HFFc6 (cell line): ENCODE measurements around the gene ITSN1. TPM values are rescaled to one million over a fixed set of nuclear protein-coding genes. Genes with fewer than 3 reads are reported as not detected.

Experiments
- DNase-seq: peaks from one replicate; pipeline ENCODE4 v3.0.0-alpha.2; 2018
- H3K27ac Mint-ChIP-seq: 2 replicates; pipeline ENCODE4 v1.8.0; 2020; ENCODE audit warnings: mild to moderate bottlenecking, mixed read lengths
- H3K27me3 Mint-ChIP-seq: 2 replicates; pipeline ENCODE4 v1.8.0; 2021; ENCODE audit warnings: mild to moderate bottlenecking, moderate library complexity, mixed read lengths; ENCODE audit not compliant: insufficient read depth
- H3K36me3 Mint-ChIP-seq: 2 replicates; pipeline ENCODE4 v1.8.0; 2021; ENCODE audit warnings: low read depth, mixed read lengths
- H3K4me1 Mint-ChIP-seq: 2 replicates; pipeline ENCODE4 v1.8.0; 2020; ENCODE audit warnings: low read depth, mixed read lengths
- H3K4me3 Mint-ChIP-seq: 2 replicates; pipeline ENCODE4 v1.8.0; 2020; ENCODE audit warnings: mild to moderate bottlenecking, moderate library complexity, mixed read lengths
- H3K9me3 Mint-ChIP-seq: 2 replicates; pipeline ENCODE4 v1.8.0; 2020; ENCODE audit warnings: mild to moderate bottlenecking, mixed read lengths
- CTCF ChIP-seq: fragments of 200-600 bp; sonication (generic); IDR thresholded peaks from 2 replicates; pipeline ENCODE4 v1.5.0; 2021; ENCODE audit warnings: antibody characterized with exemption, mild to moderate bottlenecking
- total RNA-seq, 6 experiments: library from RNA; stranded (reverse); fragmentation: NEBNext Ultra II Directional; extraction: Animal tissue kit (Norgen Biotek cat#: 25700); gene quantifications; 2 replicates in 1 of 6; 3 replicates in 5 of 6; pipeline ENCODE4 v1.2.3, GENCODE V29; 2021

Gene ITSN1
- total RNA-seq, 6 experiments from 2014 or later, result 47.7 to 54.8 (median 54.0) TPM

DNA sequence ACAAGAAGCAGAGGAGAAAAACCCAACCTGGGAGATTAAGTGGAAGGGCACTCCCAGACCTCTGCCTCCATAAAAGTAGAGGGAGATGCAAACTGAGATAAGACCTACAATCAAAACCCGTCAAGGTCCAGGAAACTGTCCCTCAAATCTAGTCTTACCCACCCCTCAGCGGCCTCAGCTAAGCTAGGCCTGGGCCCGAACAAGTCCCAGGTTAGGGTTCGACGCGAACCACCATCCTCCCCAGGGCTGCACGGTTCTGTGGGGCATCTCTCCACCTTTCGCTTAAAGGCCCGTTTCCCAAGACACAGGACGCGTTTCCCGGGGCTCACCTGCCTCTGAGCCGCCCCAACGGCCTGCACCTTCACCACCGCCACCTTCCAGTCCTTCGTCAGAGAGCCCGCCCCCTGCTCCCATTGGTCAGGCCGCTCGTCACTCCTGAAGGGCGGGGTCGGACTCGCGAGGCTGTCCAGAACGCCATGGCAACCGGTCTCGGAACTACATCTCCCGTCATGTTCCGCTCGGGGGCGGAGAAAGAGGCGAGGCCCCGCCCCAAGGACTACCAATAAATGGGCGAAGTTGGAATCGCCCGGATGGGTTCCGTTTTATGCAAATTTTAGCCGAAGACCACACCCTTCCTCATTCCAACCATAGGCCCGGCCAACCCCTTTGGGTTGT is 812 bp upstream of the ITSN1 start, which contains the start of gene CRYZL1:
Gene CRYZL1 (minus strand): TSS at position 390 of the 675 bp plus-strand sequence. CDS start 10,190 bp downstream, outside the sequence.
- Mint-ChIP-seq H3K4me3 (peak within 1 kb of the TSS; percentile 91), H3K4me1 (peaks cover 22% of the 10 kb centered on the region), H3K9me3 (no peaks in the 10 kb centered on the region), H3K27me3 (no peaks in the 10 kb centered on the region; the same call in 1 of the 2 replicates), H3K27ac (peak within 1 kb of the TSS; percentile 95), H3K36me3 (peaks cover 12% of the 10 kb centered on the region; the same call in 1 of the 2 replicates)
- no peak for TF ChIP-seq CTCF
- DNase-seq, result peak; percentile 100

DNA sequence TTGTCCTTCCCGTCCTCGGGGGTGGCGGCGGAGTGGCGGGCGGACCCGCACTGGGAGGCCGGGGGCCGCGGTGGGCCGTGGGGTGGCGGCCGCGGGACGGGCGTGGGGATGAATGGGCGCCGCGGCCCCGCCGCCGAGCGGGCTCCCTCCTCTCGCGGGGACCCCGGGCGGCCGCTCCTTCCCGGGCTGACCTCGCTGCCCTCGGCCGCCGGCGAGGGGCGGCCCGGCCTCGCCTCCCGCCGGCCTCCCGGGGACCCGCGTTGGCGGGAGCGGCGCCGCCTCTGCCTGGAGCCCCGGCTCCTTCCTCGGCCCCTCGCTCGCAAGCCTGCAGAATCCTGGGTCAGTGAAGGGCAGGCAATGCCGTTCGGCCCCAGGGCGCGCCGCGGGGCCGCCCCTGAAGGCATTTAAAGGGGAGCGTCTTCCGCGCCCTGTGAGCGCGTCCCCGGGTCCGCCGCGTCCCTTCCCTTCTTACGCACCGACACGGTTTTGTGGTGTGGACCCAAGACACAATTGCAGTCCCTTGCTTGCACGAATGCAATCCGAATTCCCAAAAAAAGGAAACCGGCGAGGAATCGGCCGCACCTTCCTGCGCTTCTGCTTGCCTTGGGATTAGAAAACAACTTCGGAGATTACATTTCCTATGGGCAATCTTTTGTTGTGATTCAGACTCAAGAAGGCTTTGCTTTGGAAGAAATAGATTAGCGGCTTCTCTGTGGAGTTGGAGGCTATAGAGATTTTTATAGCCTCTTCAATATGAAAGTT is 776 bp downstream of the ITSN1 start:
- TF ChIP-seq CTCF, result no peak
- DNase-seq, result peak; percentile 6
- Mint-ChIP-seq H3K27me3 (no peaks in the 10 kb centered on the region; the same call in 1 of the 2 replicates), H3K4me1 (peaks cover 29% of the 10 kb centered on the region), H3K9me3 (no peaks in the 10 kb centered on the region), H3K4me3 (peak overlapping the region; percentile 93), H3K36me3 (no peaks in the 10 kb centered on the region), H3K27ac (peak overlapping the region; percentile 82)

DNA sequence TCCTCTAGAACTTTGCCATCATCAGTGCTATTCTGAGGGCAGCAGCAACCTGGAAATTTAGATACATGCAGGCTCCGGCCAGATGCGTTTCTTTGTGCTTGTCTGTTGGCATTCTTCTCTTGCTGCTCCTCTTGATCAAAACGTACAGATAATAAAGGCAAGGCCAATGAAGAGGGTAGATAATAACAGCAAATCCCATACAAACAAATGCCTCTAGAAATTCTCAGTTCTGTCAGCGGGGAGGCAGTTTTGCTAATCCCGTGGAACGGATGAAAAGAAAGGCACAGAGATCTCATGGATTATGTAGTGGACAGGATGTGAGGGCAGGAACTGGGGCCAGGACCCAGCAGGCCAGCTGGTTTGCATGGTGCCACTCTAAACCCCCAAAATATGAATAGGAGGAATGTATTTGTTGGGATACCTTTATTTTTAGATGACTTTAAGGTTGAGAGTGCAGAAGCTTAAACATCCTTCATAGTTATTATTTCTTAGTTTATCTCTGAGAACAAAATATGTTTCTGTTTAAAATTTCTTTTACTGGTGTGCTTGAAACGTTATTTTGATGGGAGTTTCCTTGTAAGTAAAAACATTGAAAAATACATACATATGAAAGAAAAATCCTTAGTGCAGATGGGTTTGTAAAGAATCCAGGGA is 1.5 kb downstream of the ITSN1 start:
- DNase-seq, result peak; percentile 23
- Mint-ChIP-seq H3K4me1 (peaks cover 36% of the 10 kb centered on the region), H3K9me3 (no peaks in the 10 kb centered on the region), H3K36me3 (no peaks in the 10 kb centered on the region; the same call in 1 of the 2 replicates), H3K27me3 (no peaks in the 10 kb centered on the region; the same call in 1 of the 2 replicates), H3K4me3 (peak overlapping the region; percentile 93), H3K27ac (peak overlapping the region; percentile 82)
- no peak for TF ChIP-seq CTCF

DNA sequence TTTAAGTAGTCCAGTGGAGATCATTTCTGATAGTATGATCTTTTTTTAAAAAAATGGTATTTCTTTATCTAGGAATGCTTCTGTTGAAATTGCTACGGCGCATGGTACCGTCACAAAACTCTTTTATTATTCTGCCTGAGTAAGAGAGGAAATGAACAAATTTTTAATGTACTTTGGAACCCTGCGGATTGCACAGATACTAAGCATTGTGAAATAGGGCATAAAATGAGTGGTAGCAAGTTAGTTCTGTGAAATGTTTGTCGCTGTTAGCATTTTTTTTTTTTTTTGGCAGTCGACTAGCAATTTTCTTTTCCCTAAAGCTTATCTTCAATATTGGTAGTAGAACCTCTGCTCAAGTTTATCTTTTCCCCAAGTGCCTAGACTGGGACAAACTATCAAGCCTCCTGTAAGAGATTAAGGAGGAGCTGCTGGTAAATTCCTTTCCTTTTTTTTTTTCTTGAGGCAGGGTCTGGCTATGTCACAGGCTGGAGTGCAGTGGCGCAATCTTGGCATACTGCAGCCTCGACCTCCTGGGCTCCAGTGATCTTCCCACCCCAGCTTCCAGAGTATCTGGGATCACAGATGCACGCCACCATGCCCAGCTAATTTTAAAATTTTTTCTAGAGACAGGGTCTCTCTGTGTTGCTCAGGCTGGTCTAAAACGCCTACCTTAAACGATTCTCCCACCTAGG is 2.2 kb downstream of the ITSN1 start:
- no peaks in the 10 kb centered on the region for H3K9me3 Mint-ChIP-seq
- peak overlapping the region; percentile 82 for H3K27ac Mint-ChIP-seq
- peak; percentile 47 for DNase-seq
- H3K4me1 Mint-ChIP-seq, result peaks cover 43% of the 10 kb centered on the region
- peak overlapping the region; percentile 93 for H3K4me3 Mint-ChIP-seq
- TF ChIP-seq CTCF, result no peak
- no peaks in the 10 kb centered on the region; the same call in 1 of the 2 replicates for H3K36me3 Mint-ChIP-seq
- H3K27me3 Mint-ChIP-seq, result no peaks in the 10 kb centered on the region; the same call in 1 of the 2 replicates

GRCh38 chr21:33645730-33646129 is 3.4 kb downstream of the ITSN1 start:
- H3K27ac Mint-ChIP-seq, result no peak overlapping the region; the same call in 1 of the 2 replicates
- H3K36me3 Mint-ChIP-seq, result no peaks in the 10 kb centered on the region; the same call in 1 of the 2 replicates
- H3K4me3 Mint-ChIP-seq, result no peak overlapping the region
- peaks cover 53% of the 10 kb centered on the region for H3K4me1 Mint-ChIP-seq
- no peaks in the 10 kb centered on the region for H3K9me3 Mint-ChIP-seq
- no peak for TF ChIP-seq CTCF
- no peak for DNase-seq
- no peaks in the 10 kb centered on the region; the same call in 1 of the 2 replicates for H3K27me3 Mint-ChIP-seq
